Neural cell (in vitro differentiated cells): ENCODE results near the gene GTPBP1. TPM values are rescaled to one million over a fixed set of nuclear protein-coding genes. Genes with fewer than 3 reads are reported as not detected.

Experiments
- H2AFZ ChIP-seq: fragments of 200-600, 300-800 bp; sonication (generic), shearing (Covaris generic); 2 replicates; pipeline ENCODE4 v1.6.0; 2014; ENCODE audit warnings: low read depth, mild to moderate bottlenecking, antibody characterized with exemption, low read length, moderate library complexity
- H3F3A ChIP-seq: fragments of 200-600 bp; shearing (Covaris generic); 2 replicates; pipeline ENCODE4 v1.6.1; 2016; ENCODE audit warnings: mild to moderate bottlenecking, moderate library complexity, mixed read lengths, antibody characterized with exemption, low read length; ENCODE audit not compliant: insufficient read depth, poor library complexity, severe bottlenecking
- H3K27ac ChIP-seq: fragments of 200-600, 300-800 bp; sonication (generic), shearing (Covaris generic); 2 replicates; pipeline ENCODE4 v1.5.1; 2014; ENCODE audit warnings: mild to moderate bottlenecking, low read length, moderate library complexity
- H3K27me3 ChIP-seq: fragments of 300-800, 200-600 bp; sonication (generic), shearing (Covaris generic); 2 replicates; pipeline ENCODE4 v1.6.0; 2014; ENCODE audit warnings: mild to moderate bottlenecking, low read depth, low read length, moderate library complexity; ENCODE audit not compliant: insufficient read depth
- H3K36me3 ChIP-seq: fragments of 300-800, 200-600 bp; sonication (generic), shearing (Covaris generic); 2 replicates; pipeline ENCODE4 v1.5.1; 2014; ENCODE audit warnings: mild to moderate bottlenecking, antibody characterized with exemption, low read length, moderate library complexity; ENCODE audit not compliant: insufficient read depth
- H3K4me2 ChIP-seq: fragments of 300-800, 200-600 bp; sonication (generic), shearing (Covaris generic); 2 replicates; pipeline ENCODE4 v1.6.0; 2014; ENCODE audit warnings: mild to moderate bottlenecking, low read length
- H3K4me3 ChIP-seq: fragments of 300-800, 200-600 bp; sonication (generic), shearing (Covaris generic); 2 replicates; pipeline ENCODE4 v1.5.1; 2014; ENCODE audit warnings: mild to moderate bottlenecking, low read length, moderate library complexity
- H3K79me2 ChIP-seq: fragments of 200-600 bp; shearing (Covaris generic); replicated peaks from 2 replicates; pipeline ENCODE4 v1.6.0; 2014; ENCODE audit warnings: mild to moderate bottlenecking, low read length, moderate library complexity; ENCODE audit not compliant: insufficient read depth
- H3K9ac ChIP-seq: fragments of 300-800, 200-600 bp; sonication (generic), shearing (Covaris generic); 2 replicates; pipeline ENCODE4 v1.6.1; 2016; ENCODE audit warnings: mild to moderate bottlenecking, low read length, mixed read lengths
- H3K9me2 ChIP-seq: fragments of 200-600 bp; shearing (Covaris generic); 2 replicates; pipeline ENCODE4 v1.6.1; 2016; ENCODE audit warnings: mild to moderate bottlenecking, low read length, mixed read lengths; ENCODE audit not compliant: insufficient read depth
- H3K9me3 ChIP-seq: fragments of 200-600, 300-800 bp; sonication (generic), shearing (Covaris generic); 2 replicates; pipeline ENCODE4 v1.6.1; 2016; ENCODE audit warnings: mild to moderate bottlenecking, mixed run types, low read length, moderate library complexity, mixed read lengths
- H4K20me1 ChIP-seq: fragments of 200-600 bp; shearing (Covaris generic); 2 replicates; pipeline ENCODE4 v1.6.1; 2016; ENCODE audit warnings: mild to moderate bottlenecking, mixed run types; ENCODE audit not compliant: insufficient read depth
- CTCF ChIP-seq: fragments of 450-650 bp; IDR thresholded peaks from 2 replicates; pipeline ENCODE4 v1.5.1; 2014; ENCODE audit warnings: antibody characterized with exemption, mild to moderate bottlenecking, moderate library complexity; ENCODE audit not compliant: poor library complexity, severe bottlenecking
- EP300 ChIP-seq: fragments of 450-650 bp; conservative IDR thresholded peaks from 2 replicates; pipeline ENCODE4 v1.6.1; 2014; ENCODE audit warnings: antibody characterized with exemption, mild to moderate bottlenecking, moderate library complexity; ENCODE audit not compliant: poor library complexity, severe bottlenecking
- EZH2 ChIP-seq: fragments of 200-600, 300-800 bp; shearing (Covaris generic), sonication (generic); IDR thresholded peaks from 2 replicates; pipeline ENCODE4 v1.6.1; 2014; ENCODE audit warnings: antibody characterized with exemption, low read length, borderline replicate concordance, mild to moderate bottlenecking; ENCODE audit not compliant: insufficient read depth, poor library complexity, severe bottlenecking
- MXI1 ChIP-seq: fragments of 450-650 bp; conservative IDR thresholded peaks from 2 replicates; pipeline ENCODE4 v1.6.1; 2014; ENCODE audit warnings: antibody characterized with exemption, mild to moderate bottlenecking; ENCODE audit not compliant: poor library complexity, severe bottlenecking
- POLR2AphosphoS5 ChIP-seq: IDR thresholded peaks from 2 replicates; pipeline ENCODE4 v1.6.1; 2012
- RAD21 ChIP-seq: fragments of 450-650 bp; conservative IDR thresholded peaks from 2 replicates; pipeline ENCODE4 v1.6.1; 2014; ENCODE audit warnings: antibody characterized with exemption, mild to moderate bottlenecking, moderate library complexity
- REST ChIP-seq: IDR thresholded peaks from 2 replicates; pipeline ENCODE4 v1.6.1; 2012; ENCODE audit warnings: borderline replicate concordance
- SMC3 ChIP-seq: fragments of 450-650 bp; conservative IDR thresholded peaks from 2 replicates; pipeline ENCODE4 v1.6.1; 2014; ENCODE audit warnings: antibody characterized with exemption, mild to moderate bottlenecking, moderate library complexity; ENCODE audit not compliant: poor library complexity
- TAF1 ChIP-seq: IDR thresholded peaks from 2 replicates; pipeline ENCODE4 v1.6.1; 2012; ENCODE audit warnings: low read depth
- polyA plus RNA-seq: library from polyadenylated mRNA; depleted of rRNA; stranded (reverse); fragments of >200 nt; gene quantifications from 2 replicates; pipeline ENCODE4 v1.2.3, GENCODE V29; 2014

GTPBP1 gene
- polyA plus RNA-seq, 1 donor from 2014 or later: 31.9 TPM

GRCh38 chr22:38741576-38741975 lies 35.8 kb downstream of the GTPBP1 start:
- H3K4me3 ChIP-seq: no peak overlapping the region
- peaks cover 16% of the 10 kb centered on the region for H3K36me3 ChIP-seq
- no peak overlapping the region for H3K27ac ChIP-seq
- no peaks in the 10 kb centered on the region for H3K9me2 ChIP-seq
- no peaks in the 10 kb centered on the region for H3K9me3 ChIP-seq
- H3K9ac ChIP-seq: no peak overlapping the region
- no peaks in the 10 kb centered on the region for H3F3A ChIP-seq
- no peaks in the 10 kb centered on the region for H4K20me1 ChIP-seq
- no peaks in the 10 kb centered on the region for H3K79me2 ChIP-seq
- no peak for TF ChIP-seq POLR2AphosphoS5
- no peak for TF ChIP-seq SMC3
- TF ChIP-seq EZH2: no peak
- TF ChIP-seq MXI1: no peak
- no peak for TF ChIP-seq REST
- no peak for TF ChIP-seq RAD21
- TF ChIP-seq TAF1: no peak
- no peak for TF ChIP-seq CTCF
- no peak for TF ChIP-seq EP300
- H2AFZ ChIP-seq: no peak overlapping the region
- H3K27me3 ChIP-seq: no peaks in the 10 kb centered on the region
- H3K4me2 ChIP-seq: no peak overlapping the region

GRCh38 chr22:38742176-38742942 lies 36.6 kb downstream of the GTPBP1 start:
- H3K36me3 ChIP-seq: peaks cover 16% of the 10 kb centered on the region
- TF ChIP-seq POLR2AphosphoS5: no peak
- no peak for TF ChIP-seq EZH2
- no peak for TF ChIP-seq REST
- no peak for TF ChIP-seq TAF1
- no peak for TF ChIP-seq RAD21
- TF ChIP-seq SMC3: no peak

More at GRCh38 chr22:38742176-38742942, 36.6 kb downstream of the GTPBP1 start:
- Histone ChIP-seq H3K27ac (no peak overlapping the region), H3K9me3 (no peaks in the 10 kb centered on the region), H3K9me2 (no peaks in the 10 kb centered on the region), H3K4me3 (no peak overlapping the region), H2AFZ (no peak overlapping the region), H3F3A (no peaks in the 10 kb centered on the region), H3K9ac (no peak overlapping the region), H4K20me1 (no peaks in the 10 kb centered on the region), H3K4me2 (no peak overlapping the region), H3K79me2 (no peaks in the 10 kb centered on the region), H3K27me3 (no peaks in the 10 kb centered on the region)
